ENCODE measurements around the gene ALOX15.
"Not testable (repeated sequence)": the region's sequence is repeated elsewhere in the genome, so short reads cannot be mapped to it uniquely, and the experiment has no call there.

ALOX15 gene

DNA sequence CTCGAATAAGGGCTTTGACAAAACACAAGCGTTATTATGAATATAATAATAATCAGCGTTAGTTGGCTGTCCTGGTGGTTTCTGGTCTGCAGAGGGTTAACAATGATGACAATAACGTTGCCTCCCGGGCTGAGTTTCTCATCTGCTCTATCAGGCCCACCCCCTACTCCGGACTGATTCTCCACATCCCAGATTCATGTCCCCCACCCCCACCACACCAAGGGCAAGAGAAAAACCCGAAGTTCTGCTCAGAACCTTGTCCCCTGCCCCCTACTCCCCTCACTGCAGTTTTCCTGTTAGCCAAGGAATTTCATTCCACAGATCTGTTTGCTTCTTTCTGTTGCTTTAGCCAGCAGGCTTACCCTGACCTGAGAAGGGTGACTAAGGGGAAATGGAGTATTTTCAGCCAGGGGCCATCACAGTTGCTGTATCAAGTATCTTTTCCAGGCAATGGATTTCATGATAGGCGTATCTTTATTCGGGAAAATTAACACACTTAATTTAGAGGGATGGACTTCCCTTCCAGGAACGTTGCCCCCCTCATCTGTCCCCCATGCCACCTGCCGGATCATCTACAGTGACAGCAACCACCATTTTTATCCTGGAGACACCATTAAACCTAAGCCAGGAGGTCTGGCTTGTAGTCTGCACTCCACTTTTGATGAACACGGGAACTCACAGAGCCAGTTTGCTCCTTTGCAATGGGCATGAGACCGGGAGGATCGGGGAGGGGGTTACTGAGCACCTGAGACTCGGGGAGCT lies 23.7 kb downstream of the ALOX15 start:
- no peak for DNase-seq (ENCODE audit: low spot score)

DNA sequence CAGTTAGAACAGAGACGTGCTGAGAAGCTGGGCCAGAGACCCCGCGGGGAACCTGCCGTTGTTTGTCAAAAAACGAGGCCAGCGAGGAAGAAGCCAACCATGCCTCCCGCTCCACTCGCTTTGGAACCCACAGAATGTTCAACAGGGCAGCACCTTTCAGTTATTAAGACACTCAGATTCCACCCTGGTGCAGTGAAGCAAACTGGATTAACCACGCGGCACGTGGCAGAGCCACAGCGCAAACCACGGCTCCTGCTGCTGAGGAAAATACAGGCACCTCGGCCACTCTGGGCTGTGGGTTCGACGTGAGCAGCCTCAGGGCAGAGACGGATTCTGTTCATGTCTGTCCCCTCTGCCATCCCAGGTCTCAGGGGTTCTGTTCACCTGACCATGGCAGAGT lies 24.4 kb downstream of the ALOX15 start:
- no peak for DNase-seq (ENCODE audit: low spot score)

DNA sequence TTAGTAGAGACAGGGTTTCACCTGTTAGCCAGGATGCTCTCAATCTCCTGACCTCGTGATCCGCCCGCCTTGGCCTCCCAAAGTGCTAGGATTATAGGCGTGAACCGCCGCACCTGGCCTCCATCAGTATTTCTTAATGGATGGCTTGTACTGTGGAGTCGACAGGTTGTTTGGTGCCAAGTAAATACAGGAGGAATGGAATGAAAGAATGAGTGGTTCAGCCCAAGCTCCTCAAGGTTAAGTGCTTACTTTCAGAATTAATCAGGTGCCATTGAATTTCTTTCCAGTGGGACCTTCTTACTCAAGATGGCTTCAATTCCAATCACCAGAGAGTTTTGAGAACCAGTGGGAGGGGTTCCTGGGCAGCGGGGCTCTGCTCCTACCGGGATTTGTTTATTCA lies 25.0 kb downstream of the ALOX15 start:
- DNase-seq (ENCODE audit: low spot score) = no peak

DNA sequence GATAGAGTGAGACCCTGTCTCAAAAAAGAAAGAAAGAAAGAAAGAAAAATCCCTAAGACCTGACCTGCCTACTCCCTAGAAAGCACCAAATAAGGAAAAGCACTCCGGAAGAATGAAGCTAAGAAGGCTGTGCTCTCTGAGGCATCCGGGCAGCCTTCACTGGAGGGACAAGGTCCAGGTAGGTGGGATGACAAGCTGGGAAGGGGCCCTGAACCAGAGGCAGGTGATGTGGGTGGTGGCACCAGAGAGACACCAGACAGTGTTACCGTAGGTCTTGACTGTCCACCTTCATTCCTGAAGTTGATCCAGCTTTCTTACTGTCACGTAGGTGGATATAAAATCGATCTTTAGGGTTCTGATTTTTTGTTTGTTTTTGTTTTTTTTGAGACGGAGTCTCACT lies 30.8 kb downstream of the ALOX15 start:
- DNase-seq (ENCODE audit: low spot score) = no peak

DNA sequence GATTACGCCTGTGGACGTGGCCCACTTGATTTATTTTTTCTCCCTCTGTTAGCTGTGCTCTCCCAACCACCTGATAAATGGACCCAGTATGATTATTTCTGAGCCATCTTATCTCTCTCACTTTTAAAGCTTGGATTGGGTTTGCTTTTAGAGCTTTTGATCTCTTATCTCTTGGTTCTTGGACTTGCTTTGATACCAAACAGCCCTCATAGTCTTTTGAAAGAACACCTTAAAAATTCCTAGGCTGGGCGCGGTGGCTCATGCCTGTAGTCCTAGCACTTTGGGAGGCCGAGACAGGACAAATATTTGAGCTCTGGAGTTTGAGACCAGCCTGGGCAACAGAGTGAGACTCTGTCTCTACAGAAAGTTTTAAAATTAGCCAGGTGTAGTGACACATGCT lies 31.3 kb downstream of the ALOX15 start:
- no peak for DNase-seq (ENCODE audit: low spot score)

DNA sequence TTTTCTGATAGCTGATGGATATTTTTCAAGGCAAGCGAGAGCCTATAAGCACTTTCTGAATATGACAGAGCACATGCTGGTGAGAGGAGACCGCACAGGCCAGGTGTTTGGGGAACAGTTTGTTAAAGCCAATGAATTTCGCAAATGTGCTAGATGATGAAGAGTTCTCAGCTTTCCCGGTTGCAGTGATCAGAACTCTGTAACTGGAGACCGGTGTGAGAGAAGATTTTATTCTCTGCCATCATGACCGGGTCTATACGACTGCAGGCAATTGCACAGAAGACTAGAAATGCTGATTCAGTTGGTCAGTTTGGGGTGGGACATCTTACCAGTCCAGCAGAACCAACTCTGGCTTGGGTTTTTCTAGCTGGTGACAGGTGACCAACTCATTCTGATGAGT lies 31.7 kb downstream of the ALOX15 start:
- no peak for DNase-seq (ENCODE audit: low spot score)

DNA sequence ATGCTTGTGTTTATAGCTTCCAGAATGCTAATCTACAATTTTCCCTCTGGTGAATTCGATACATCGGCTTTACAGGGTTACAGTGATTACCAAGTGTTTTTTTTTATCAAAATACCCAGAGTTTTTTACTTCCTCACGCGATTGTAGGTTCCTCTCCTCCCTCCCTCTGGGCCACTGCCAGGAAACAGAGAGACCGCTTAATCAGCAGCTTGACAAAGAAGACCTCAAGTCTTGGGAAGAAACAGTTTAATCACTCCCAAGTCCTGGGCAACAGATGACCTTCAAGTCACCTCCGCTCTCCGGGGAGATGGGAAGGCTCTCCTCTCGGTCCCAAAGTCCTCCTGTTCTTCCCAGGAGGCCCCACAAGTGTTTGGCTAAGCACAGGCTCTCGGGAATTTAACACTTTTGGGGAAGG lies 33.7 kb downstream of the ALOX15 start:
- no peak for DNase-seq (ENCODE audit: low spot score)

DNA sequence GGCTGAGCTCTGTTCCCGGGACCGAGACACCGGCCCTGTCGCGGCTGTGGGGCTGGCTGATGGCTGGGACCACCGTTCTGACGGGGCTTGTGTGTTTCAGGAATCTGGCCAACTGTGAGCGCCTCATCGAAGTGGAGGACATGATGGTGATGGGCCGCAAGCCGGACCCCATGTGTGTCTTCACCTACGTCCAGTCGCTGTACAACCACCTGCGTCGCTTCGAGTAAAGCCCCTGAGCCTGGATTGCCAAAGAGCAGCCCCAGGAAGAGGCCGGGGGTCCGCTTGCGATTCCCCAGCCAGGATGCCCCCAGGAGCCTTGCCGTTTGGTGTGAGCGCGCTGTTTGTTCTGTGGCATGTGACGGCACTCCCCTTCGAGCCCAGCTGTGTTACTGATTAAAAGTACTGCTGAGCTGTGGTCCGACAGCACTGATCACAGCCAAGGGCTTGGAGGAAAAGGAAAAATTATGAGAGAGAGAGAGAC lies 34.2 kb downstream of the ALOX15 start:
- DNase-seq (ENCODE audit: low spot score) = no peak

DNA sequence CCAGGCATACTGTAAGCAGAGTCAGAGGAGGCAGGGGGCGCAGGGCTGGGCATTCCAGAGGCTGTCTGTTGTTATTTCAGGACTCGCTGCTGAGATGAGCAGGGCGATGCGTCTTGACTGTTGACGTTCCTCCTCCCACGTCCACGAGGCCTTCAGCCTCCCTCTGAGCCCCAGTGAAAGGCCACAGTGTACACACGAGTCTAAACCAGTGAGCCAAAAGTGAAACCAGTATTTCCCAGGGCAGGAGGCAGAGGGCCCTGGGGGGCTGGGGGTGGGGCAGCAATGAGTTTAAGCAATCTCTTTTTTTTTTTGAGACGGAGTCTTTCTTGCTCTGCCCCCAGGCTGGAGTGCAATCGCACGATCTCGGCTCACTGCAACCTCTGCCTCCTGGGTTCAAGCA lies 35.7 kb downstream of the ALOX15 start:
- no peak for DNase-seq (ENCODE audit: low spot score)

DNA sequence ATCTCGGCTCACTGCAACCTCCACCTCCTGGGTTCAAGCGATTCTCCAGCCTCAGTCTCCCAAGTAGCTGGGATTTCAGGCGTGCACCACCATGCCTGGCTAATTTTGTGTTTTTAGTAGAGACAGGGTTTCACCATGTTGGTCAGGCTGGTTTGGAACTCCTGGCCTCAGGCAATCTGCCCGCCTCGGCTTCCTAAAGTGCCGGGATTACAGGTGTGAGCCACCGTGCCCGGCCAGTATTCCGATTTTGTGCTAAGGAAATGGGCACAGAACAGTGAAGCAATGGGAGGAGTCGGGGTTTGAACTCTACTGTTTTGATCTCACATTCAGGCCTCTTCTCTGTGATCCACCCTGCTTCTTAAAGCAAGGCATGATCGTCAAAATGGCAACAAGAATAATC lies 36.7 kb downstream of the ALOX15 start:
- not testable (repeated sequence) for DNase-seq (ENCODE audit: low spot score)

DNA sequence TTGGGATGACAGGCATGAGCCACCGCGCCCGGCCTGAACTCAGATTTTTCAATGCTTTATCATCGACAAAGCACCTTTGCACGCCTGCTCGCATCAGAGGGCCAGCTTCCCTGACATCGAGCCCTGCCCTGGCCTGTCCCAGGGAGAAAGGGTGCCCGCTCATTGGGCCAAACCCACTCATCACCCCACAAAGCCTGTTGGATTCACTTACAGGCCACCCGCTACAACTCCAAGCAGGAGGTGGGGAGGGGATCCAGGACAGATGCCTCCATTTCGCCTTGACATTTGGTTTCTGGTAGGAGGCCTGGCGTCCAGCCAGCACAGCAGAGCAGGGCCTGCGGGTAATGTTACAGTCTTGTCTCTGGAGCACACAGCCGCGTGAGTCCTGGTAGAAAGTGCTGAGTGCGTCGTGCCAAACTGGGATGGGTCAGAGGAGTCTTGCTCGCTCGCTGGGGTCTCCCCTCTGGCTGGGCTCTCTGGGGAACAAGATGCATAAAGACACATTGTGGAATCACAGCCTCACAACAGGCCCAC lies 37.3 kb downstream of the ALOX15 start:
- no peak for DNase-seq (ENCODE audit: low spot score)

DNA sequence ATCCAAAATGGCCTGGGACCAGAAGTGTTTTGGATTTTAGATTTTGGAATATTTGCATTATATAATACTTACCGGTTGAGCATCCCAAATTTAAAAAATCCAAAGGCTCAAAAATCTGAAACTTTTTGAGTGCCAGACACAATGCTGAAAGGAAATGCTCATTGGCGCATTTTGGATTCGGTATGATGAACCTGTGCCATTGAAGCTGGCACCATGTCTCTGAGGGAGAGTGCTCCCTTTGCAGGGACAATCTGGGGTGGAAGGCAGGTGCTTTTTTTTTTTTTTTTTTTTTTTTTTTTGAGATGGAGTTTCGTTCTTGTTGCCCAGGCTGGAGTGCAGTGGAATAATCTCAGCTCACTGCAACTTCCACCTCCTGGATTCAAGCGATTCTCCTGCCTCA lies 39.4 kb downstream of the ALOX15 start:
- no peak for DNase-seq (ENCODE audit: low spot score)

DNA sequence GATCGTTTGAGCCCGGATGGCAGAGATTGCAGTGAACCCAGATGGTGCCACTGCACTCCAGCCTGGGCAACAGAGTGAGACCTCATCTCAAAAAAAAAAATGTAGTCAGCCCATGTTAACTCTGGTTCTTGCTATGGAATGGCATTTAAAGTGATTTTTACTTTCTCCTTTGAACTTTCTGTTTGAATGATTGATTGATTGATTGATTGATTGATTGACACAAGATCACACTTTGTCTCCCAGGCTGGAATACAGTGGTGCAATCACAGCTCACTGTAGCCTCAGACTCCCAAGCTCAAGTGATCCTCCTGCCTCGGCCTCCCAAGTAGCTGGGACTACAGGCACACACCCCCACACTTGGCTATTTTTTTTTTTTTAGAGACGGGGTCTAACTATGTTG lies 40.2 kb downstream of the ALOX15 start:
- no peak for DNase-seq (ENCODE audit: low spot score)

DNA sequence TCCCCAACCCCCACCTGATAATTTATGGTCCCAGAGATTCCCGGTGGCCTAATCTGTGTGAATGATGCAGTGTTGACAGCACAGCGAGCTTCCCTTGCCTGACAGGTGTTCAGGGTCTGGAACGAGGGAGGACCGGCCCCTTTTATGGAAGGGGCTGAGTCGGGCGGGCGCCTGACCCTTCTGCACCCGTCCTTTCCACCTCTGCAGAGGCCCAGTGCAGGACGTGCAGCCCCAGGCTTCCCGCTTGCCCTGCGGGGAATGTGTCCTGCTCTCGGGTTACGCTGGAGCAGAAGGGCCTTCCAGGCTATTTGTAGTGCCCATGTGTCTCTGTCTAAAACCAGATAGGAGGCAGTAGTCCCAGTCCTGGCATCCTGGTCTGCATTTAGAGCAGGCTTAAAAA lies 40.9 kb downstream of the ALOX15 start:
- no peak for DNase-seq (ENCODE audit: low spot score)

DNA sequence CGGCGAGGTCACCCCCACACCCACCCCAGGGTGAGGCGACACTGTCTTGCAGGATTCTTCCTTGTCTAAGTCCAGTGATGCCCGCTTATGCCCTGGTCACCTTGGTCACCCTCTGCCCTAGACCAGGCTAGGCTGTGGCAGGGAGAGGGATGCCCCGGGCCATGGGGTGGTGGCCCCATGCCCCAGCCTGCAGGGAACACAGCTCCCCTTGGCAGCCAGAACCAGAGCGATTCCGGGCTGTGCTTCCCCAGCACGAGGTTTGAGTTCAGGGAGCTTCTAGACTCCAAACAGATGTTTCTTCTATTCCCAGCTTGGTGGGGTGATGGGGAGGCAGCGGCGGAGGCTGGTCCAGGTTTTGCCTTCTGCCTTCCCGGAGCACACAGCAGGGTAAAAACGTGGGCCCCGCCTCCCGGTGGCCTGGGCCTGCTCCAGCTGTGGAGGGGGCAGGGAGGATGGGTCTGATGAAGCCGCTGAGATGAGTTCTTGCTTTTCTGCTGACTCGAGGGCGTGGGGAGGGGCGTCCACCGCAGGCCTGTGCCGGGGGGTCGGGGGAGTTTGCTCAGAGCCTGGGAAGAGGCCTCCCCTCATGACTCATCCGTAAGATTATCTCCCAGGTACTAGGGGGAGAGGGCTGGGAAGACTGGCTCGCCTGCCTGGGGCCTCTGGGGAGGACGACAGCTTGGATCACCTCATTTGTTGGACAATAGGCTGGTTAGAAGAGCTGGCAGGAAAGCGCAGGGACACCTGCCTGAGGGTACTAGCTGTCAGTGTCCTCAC lies 41.8 kb downstream of the ALOX15 start:
- no peak for DNase-seq (ENCODE audit: low spot score)

DNA sequence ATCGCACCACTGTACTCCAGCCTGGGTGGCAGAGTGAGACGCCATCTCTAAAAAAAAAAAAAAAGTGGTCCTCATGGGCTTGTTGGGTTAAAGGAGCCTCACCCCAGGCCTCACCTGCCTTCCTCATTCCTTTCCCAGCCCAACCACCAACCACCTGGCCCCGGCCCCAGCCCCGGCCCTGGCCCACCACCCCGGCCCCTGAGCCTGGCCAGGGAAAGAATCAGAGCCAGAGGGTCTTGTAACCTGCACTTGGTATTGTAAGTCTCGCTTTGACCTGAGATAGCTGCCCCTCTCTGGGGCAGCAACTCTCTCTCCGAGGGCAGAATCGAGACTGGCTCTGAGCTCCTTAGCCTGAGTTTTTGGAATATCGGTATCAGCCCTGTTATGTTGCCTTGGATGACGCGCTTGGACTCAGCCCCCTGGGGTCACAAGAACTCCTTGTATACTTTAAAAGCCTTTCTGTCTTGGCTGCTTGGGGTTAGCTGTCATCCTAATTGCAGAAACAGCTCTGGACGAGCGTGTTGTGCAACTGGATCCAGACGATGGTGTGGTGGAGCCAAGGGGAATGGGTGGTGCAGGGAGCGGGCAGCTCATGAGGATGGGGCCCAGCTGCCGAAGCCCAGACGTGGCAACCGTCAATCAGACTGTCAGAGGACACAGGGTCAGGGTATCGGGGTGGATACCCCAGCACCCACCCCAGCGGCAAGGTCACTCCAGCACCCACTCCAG lies 42.5 kb downstream of the ALOX15 start:
- DNase-seq (ENCODE audit: low spot score) = no peak

DNA sequence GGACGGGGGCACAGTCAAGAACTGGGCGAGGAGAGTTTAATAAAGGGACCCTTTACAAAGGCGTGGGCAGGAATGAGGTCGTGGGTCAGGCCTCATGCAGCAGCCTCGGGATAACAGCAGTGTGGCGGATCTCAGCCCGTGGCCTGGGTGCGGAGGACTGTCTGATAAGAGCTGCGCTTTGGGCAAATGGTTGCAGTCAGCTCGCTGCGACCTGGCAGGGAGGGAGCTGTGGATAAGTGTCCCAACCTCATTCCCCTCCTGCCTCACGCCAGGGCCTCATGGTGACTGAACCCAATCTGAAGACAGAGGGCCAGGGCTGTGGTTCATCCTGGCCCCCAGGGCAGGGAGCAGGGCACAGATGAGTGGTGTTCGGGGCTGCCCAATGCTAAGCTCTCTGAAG lies 43.5 kb downstream of the ALOX15 start:
- no peak for DNase-seq (ENCODE audit: low spot score)

DNA sequence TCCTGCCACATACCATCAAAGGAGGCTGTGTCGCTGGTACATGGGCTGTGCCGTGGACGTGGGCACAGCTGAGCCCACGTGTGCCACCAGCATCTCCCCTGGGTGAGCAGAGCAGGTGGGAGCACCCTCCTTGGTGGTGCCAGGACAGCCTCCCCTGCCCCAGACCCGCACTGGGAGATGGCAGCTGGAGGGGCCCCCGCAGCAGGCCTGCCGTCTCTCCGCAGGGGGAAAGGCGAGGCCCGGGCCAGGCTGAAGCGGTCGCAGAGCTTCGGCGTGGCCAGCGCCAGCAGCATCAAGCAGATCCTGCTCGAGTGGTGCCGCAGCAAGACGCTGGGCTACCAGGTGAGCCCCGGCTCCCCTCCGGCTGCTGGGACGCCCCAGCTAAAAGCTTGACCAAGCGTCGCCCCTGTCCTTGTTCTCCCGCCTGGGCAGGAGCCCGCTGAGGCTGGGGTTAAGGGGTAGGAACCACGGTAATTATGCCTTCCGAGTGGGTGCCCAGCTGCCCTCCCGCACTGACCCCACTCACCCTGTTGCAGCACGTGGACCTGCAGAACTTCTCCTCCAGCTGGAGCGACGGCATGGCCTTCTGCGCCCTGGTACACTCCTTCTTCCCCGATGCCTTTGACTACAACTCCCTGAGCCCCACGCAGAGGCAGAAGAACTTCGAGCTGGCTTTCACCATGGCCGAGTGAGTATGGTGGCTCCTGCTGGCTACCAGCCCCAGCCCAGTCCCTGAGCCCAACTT lies 44.7 kb downstream of the ALOX15 start:
- no peak for DNase-seq (ENCODE audit: low spot score)

DNA sequence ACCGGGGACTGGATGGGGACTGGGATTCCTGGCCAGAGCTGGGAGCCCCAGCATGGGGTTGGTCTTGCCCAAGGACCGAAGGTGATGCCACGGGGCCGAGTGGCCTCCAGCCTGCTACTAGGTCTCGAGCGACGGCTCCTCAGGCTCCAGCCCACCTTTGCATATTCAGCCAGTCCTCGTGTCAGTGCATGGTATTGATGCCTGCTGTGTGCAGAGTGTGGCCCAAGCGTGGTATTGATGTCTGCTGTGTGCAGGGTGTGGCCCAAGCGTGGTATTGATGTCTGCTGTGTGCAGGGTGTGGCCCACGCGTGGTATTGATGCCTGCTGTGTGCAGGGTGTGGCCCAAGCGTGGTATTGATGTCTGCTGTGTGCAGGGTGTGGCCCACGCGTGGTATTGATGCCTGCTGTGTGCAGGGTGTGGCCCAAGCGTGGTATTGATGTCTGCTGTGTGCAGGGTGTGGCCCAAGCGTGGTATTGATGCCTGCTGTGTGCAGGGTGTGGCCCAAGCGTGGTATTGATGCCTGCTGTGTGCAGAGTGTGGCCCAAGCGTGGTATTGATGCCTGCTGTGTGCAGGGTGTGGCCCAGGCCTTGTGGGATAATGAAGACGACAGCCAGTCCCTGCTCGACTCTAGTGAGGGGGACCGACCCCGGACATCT lies 45.7 kb downstream of the ALOX15 start:
- not testable (repeated sequence) for DNase-seq (ENCODE audit: low spot score)

DNA sequence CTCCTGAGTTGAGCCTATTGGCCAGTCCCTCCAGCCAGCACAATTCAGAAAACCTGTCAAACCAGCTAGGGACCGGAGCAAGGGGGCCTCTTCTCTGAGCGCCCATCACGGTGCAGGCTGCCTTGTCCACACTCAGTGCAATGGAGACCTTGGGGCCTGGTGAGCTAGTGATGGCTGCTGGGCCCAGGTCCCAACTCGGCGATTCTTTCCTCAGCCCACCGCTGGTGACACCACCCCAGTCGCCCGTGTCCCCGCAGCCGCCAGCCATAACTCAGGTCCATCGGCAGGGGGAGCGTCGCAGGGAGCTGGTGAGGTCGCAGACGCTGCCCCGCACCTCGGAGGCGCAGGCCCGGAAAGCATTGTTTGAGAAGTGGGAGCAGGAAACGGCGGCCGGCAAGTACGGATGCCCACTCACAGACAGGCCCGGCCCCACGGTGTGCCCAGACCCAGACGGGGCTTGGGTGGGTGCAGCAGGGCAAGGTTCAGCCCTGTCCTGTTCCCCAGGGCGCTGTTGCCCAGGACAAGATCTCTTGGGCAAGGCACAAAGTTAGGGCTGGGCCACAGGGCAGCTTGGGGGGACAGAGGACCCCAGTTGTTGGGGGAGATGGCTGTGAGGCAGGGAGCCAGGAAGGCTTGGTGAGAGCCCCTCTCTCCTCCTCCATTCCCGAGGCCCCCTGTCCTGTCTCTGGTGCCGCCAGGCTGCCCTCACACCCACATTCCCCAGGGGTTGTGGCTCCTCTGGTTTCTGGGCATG lies 46.4 kb downstream of the ALOX15 start:
- no peak for DNase-seq (ENCODE audit: low spot score)

DNA sequence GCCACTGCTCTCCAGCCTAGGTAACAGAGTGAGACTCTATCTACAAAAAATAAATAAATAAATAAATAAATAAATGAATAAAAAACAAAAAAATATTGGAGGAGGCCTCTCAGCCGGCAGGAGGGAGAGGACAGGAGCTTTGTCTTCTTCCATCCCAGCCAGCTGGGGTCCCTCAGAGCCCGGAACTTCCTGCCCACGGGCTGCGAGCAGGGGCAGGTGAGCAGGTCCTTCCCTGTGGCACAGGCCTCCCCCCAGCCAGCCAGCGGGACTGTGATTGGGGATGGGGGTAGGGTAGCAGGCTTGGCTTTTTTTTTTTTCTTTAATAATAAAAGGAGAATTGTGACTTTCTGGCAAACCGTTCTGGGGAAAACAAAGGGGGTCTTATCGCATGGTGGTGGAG lies 47.1 kb downstream of the ALOX15 start:
- no peak for DNase-seq (ENCODE audit: low spot score)

Measured in D341Med (cell line).